AG04450 (cell line): ENCODE data around the gene INSIG2. TPM values are rescaled to one million over a fixed set of nuclear protein-coding genes. Genes with fewer than 3 reads are reported as not detected.

Source experiments
- CTCF ChIA-PET: fragments of 300-600, 350-600 bp; formaldehyde crosslinking; extraction: SDS; loops from one replicate; lab custom pipeline; 2022; ENCODE audit warnings: antibody characterized with exemption, inconsistent platforms; lab: Charles Lee
- POLR2A ChIA-PET: fragments of 350-600 bp; formaldehyde crosslinking; extraction: SDS; loops from one replicate; lab custom pipeline; 2021; ENCODE audit warnings: antibody characterized with exemption, inconsistent platforms; lab: Yijun Ruan, JAX
- DNase-seq: peaks from one replicate; pipeline ENCODE4 v3.0.0-alpha.2; 2011; ENCODE audit warnings: low read depth, low spot score
- H3K27ac ChIP-seq: one replicate; pipeline ENCODE4 v1.5.1; 2012; ENCODE audit warnings: low read depth, low read length, control low read depth
- H3K27me3 ChIP-seq: one replicate; pipeline ENCODE4 v1.6.0; 2012; ENCODE audit warnings: low read length; ENCODE audit not compliant: control insufficient read depth, insufficient read depth
- H3K4me3 ChIP-seq: 2 replicates; pipeline ENCODE4 v1.5.1; 2011; ENCODE audit warnings: mild to moderate bottlenecking, low read depth, low read length, control low read depth
- H3K9me3 ChIP-seq: 2 replicates; pipeline ENCODE4 v1.5.1; 2012; ENCODE audit warnings: low read length; ENCODE audit not compliant: control insufficient read depth, insufficient read depth
- CTCF ChIP-seq: IDR thresholded peaks from 2 replicates; pipeline ENCODE4 v1.5.1; 2011; ENCODE audit warnings: low read depth, low read length, control low read depth, inconsistent platforms
- polyA plus RNA-seq: library from polyadenylated mRNA; depleted of rRNA; stranded (reverse); fragments of >200 nt; gene quantifications from 2 replicates; pipeline ENCODE4 v1.2.3, GENCODE V29; 2011

The INSIG2 gene
- polyA plus RNA-seq, 1 experiment = 19.3 TPM

DNA sequence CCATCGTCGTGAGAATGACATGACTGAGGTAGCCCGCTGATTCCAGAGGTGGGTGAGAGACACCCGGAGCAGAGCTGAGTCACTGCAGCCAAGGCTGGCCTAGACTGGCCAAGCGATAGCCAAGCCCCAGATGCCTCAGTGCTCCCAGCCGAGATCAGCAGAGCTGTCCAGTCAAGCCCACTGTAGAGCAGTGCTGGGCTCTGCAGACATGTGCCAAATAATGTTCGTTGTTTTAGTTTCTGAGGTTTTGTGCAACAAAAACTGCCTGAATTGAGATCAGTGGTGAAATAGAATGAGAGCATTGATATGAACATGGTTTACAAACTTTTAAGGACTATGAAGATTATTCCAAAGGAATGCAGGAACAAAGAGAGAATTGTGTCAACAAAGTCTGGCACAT, 42.1 kb downstream of the INSIG2 start:
- Histone ChIP-seq H3K4me3 (no peak overlapping the region), H3K27me3 (peaks cover 11% of the 10 kb centered on the region), H3K27ac (no peak overlapping the region), H3K9me3 (no peaks in the 10 kb centered on the region)
- no peak for TF ChIP-seq CTCF
- POLR2A ChIA-PET = interaction anchor here (0.7 kb wide), 1 partner anchor 568 kb away, joined by 4 read pairs; no protein-coding TSS in a partner anchor
- CTCF ChIA-PET = no interaction called here
- no peak for DNase-seq

GRCh38 chr2:118131771-118132170, 43.5 kb downstream of the INSIG2 start:
- CTCF ChIA-PET = no interaction called here
- no peaks in the 10 kb centered on the region for H3K9me3 ChIP-seq
- H3K27me3 ChIP-seq = peaks cover 9% of the 10 kb centered on the region
- POLR2A ChIA-PET = no interaction called here
- no peak overlapping the region for H3K4me3 ChIP-seq
- TF ChIP-seq CTCF = no peak
- no peak for DNase-seq
- H3K27ac ChIP-seq = no peak overlapping the region

DNA sequence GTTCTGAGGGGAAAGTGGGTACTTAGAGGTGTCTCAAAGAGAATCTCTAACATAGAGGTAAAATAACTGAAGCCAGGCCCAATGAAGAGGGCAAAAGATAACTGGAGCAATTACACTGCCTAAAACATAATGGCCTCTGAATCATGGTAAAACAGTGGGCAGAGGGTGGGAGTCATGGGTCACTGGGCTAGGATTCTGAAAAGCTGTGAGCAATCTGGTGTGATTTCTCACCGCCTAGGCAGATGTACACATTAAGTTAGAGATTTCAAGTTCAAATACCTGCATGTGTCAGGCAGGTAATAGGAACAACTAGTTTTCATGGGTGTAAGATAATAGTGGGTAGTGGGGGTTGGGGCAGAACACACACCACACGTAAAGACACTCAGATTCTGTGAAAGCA, 45.6 kb downstream of the INSIG2 start:
- Histone ChIP-seq H3K9me3 (no peaks in the 10 kb centered on the region), H3K4me3 (no peak overlapping the region), H3K27ac (no peak overlapping the region), H3K27me3 (no peaks in the 10 kb centered on the region)
- CTCF ChIA-PET = no interaction called here
- no peak for TF ChIP-seq CTCF
- POLR2A ChIA-PET = no interaction called here
- no peak for DNase-seq

DNA sequence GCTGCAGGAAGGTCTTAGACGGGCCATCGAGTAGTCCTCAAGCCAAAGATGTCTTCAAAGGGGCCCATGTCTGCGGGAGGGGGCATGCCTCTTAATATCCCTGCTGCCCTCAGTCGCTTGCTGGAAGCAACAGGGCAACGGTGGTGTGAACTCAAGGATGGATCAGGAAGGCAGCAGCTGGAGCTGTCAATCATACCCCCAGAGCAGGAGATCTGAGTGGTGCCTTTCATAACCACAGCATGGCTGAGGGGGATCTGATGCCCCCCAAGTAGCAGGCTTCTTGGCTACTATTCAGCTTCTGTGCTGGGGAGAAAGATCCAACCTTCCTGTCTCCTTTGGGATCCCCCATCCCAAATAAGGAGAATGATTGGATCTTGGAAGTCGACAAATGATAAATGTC, 46.4 kb downstream of the INSIG2 start:
- Histone ChIP-seq H3K27me3 (no peaks in the 10 kb centered on the region), H3K9me3 (no peaks in the 10 kb centered on the region), H3K27ac (no peak overlapping the region), H3K4me3 (no peak overlapping the region)
- DNase-seq = no peak
- ChIA-PET CTCF (no interaction called here), POLR2A (no interaction called here)
- TF ChIP-seq CTCF = no peak

DNA sequence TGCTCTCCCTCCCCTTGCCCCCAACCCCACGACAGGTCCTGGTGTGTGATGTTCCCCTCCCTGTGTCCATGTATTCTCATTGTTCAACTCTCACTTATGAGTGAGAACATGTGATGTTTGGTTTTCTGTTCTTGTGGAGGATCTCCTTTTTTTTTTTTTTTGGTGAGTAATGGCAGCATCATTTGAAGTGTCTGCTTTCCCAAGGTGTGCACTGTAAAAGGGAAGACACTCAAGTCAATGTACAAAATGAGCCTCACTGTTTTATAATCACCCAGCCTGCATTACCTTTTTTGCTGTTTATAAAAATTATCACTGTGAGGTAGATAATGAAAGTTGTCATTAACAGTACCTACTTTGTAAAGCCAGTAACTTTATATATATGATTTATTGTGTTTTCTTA, 56.9 kb downstream of the INSIG2 start:
- TF ChIP-seq CTCF = no peak
- H3K9me3 ChIP-seq = no peaks in the 10 kb centered on the region

More for the DNA sequence above, 56.9 kb downstream of the INSIG2 start:
- Histone ChIP-seq H3K4me3 (no peak overlapping the region), H3K27me3 (no peaks in the 10 kb centered on the region), H3K27ac (no peak overlapping the region)
- CTCF ChIA-PET = no interaction called here
- DNase-seq = no peak
- POLR2A ChIA-PET = no interaction called here
